PC-9 (cell line): ENCODE results near the gene HDAC7. TPM values are rescaled to one million over a fixed set of nuclear protein-coding genes. Genes with fewer than 3 reads are reported as not detected.

Experiments used
- BruUV-seq: library from RNA; stranded (reverse); fragments of 400-500 nt; replicated peaks from 2 replicates; lab custom pipeline; 2021; lab: Mats Ljungman, UMichigan
- CTCF ChIA-PET: fragments of 300-600 bp; sonication (Branson Sonifier 250); formaldehyde crosslinking; loops from one replicate; lab custom pipeline; 2022; ENCODE audit warnings: antibody characterized with exemption; lab: Charles Lee
- POLR2A ChIA-PET: fragments of 300-600 bp; sonication (Branson Sonifier 250); formaldehyde crosslinking; loops from one replicate; lab custom pipeline; 2022; ENCODE audit warnings: antibody characterized with exemption; ENCODE audit not compliant: unreplicated experiment; lab: Charles Lee
- DNase-seq, 2 experiments: peaks; one replicate each; pipeline versions ENCODE4 v3.0.0 to v3.0.0-alpha.2; 2015 to 2022; ENCODE audit warnings: mixed read lengths in 1 of 2
- H2AFZ ChIP-seq: fragments of 200-600 bp; sonication (generic); 2 replicates; pipeline ENCODE4 v1.8.1; 2017; ENCODE audit warnings: antibody characterized with exemption
- H3F3A ChIP-seq: fragments of 200-600 bp; sonication (generic); 2 replicates; pipeline ENCODE4 v1.8.1; 2017; ENCODE audit warnings: antibody characterized with exemption, mild to moderate bottlenecking, low read depth; ENCODE audit not compliant: insufficient read depth
- H3K27ac ChIP-seq: fragments of 200-600 bp; sonication (generic); 2 replicates; pipeline ENCODE4 v1.6.1; 2016; ENCODE audit warnings: mixed run types
- H3K27me3 ChIP-seq: fragments of 200-600 bp; sonication (generic); 2 replicates; pipeline ENCODE4 v1.6.1; 2016; ENCODE audit warnings: low read depth, mixed run types; ENCODE audit not compliant: insufficient read depth
- H3K36me3 ChIP-seq: fragments of 200-600 bp; sonication (generic); 2 replicates; pipeline ENCODE4 v1.6.1; 2016; ENCODE audit warnings: low read depth, mixed run types
- H3K4me1 ChIP-seq: fragments of 200-600 bp; sonication (generic); replicated peaks from 2 replicates; pipeline ENCODE4 v1.6.1; 2016; ENCODE audit warnings: mixed run types; ENCODE audit not compliant: insufficient read depth
- H3K4me2 ChIP-seq: fragments of 200-600 bp; sonication (generic); 2 replicates; pipeline ENCODE4 v1.6.1; 2017; ENCODE audit warnings: mixed run types
- H3K4me3 ChIP-seq: fragments of 200-600 bp; sonication (generic); 2 replicates; pipeline ENCODE4 v1.6.1; 2016; ENCODE audit warnings: mixed run types
- H3K79me2 ChIP-seq: fragments of 200-600 bp; sonication (generic); 2 replicates; pipeline ENCODE4 v1.6.1; 2017; ENCODE audit warnings: low read depth, mixed run types
- H3K9me2 ChIP-seq: fragments of 200-600 bp; sonication (generic); 2 replicates; pipeline ENCODE4 v1.8.1; 2017; ENCODE audit warnings: mild to moderate bottlenecking; ENCODE audit not compliant: insufficient read depth
- H3K9me3 ChIP-seq: fragments of 200-600 bp; sonication (generic); 2 replicates; pipeline ENCODE4 v1.8.1; 2016; ENCODE audit warnings: low read depth; ENCODE audit not compliant: insufficient read depth
- H4K20me1 ChIP-seq: fragments of 200-600 bp; sonication (generic); 2 replicates; pipeline ENCODE4 v1.8.1; 2017; ENCODE audit not compliant: insufficient read depth
- CTCF ChIP-seq: fragments of 200-600 bp; sonication (generic); conservative IDR thresholded peaks from 2 replicates; pipeline ENCODE4 v1.6.1; 2017; ENCODE audit warnings: mixed run types, antibody characterized with exemption, mild to moderate bottlenecking, moderate library complexity
- EZH2 ChIP-seq: fragments of 200-600 bp; sonication (generic); IDR thresholded peaks from 2 replicates; pipeline ENCODE4 v1.8.0; 2017; ENCODE audit warnings: antibody characterized with exemption, low read depth
- intact Hi-C: fragments of 100-400 bp; cut with micrococcal nuclease; formaldehyde crosslinking; loops from one replicate; pipeline ENCODE4 v1.10.0; 2022; ENCODE audit not compliant: unreplicated experiment
- total RNA-seq: library from RNA; stranded (reverse); gene quantifications from 2 replicates; pipeline ENCODE4 v1.2.3, GENCODE V29; 2021

Gene HDAC7
- total RNA-seq, 1 experiment from 2014 or later: 106 TPM

DNA sequence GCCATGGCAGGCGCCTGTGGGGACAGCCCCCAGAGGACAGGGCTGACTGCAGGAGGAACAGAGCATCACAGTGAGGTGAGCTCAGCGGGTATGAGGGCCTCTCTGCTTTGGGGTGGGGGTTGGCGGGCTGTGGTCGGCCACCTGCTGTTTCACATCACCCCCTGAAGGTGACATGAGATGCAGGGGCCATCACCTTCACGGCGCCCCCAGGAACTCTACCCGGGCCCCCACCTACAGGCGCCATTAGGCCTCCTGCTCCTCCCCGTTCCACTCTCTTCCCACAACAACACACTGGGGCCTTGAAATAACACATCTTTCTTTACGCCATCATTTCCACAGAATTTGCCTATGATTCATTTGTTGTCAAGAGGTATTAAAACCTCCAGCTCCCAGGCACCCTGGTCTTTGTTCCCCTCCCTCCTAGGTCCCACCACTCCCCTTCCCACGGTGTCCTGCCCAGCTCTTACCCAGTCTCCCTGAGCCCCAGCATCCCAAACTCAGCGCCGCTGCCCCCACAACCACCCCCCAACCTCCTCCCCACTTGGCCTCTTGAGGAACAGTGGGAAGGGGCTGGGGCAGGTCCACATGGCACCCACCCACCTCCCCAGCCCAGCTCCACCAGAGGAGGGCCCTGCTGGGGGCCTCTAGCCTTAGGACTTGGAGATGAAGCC is 12.7 kb upstream of the HDAC7 start:
- H4K20me1 ChIP-seq: no peaks in the 10 kb centered on the region
- H3K4me2 ChIP-seq: no peak overlapping the region
- POLR2A ChIA-PET: no interaction called here
- no TSS peak for BruUV-seq
- intact Hi-C loops: no loop called here
- H2AFZ ChIP-seq: no peak overlapping the region
- peaks cover 64% of the 10 kb centered on the region for H3K4me1 ChIP-seq
- no peaks in the 10 kb centered on the region for H3K36me3 ChIP-seq
- H3K27me3 ChIP-seq: no peaks in the 10 kb centered on the region
- DNase-seq: no peak
- H3K4me3 ChIP-seq: no peak overlapping the region
- H3K9me2 ChIP-seq: no peaks in the 10 kb centered on the region
- CTCF ChIA-PET: interaction anchor here (0.5 kb wide), 1 partner anchor 189 kb away, joined by 4 read pairs; no protein-coding TSS in a partner anchor
- H3K79me2 ChIP-seq: no peaks in the 10 kb centered on the region
- no peak overlapping the region for H3K27ac ChIP-seq
- H3F3A ChIP-seq: peaks cover 15% of the 10 kb centered on the region; the same call in 1 of the 2 replicates
- 0 out of 2 replicates have a peak, but pooled peaks cover 4% of the 10 kb centered on the region for H3K9me3 ChIP-seq
- TF ChIP-seq CTCF (no peak), EZH2 (no peak)

DNA sequence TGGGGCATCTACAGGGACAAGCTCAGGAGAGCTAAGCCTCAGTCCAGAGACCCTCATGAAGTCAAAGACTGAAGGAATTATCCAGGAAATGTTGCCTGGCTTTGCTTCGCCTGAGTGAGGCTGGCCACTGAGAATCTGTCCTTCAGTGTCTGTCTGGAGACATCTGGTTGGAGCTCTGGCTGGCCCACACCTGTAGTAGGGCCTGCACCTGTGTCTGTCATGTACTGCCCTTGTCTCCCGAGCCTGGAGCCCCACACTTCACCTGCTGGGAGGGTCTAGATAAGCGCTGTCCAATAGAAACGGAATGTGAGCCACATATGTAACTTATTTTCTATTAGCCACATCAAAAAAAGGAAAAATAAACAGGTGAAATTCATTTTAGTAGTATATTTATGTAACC is 9.9 kb upstream of the HDAC7 start:
- no peaks in the 10 kb centered on the region for H3K79me2 ChIP-seq
- no peaks in the 10 kb centered on the region for H4K20me1 ChIP-seq
- intact Hi-C loops: loop anchor here (10.0 kb wide), 1 partner anchor 555 kb away; no protein-coding TSS in a partner anchor
- H3K4me2 ChIP-seq: peak overlapping the region; percentile 58
- no peak overlapping the region for H2AFZ ChIP-seq
- H3F3A ChIP-seq: peaks cover 30% of the 10 kb centered on the region
- H3K4me3 ChIP-seq: no peak overlapping the region
- H3K27ac ChIP-seq: no peak overlapping the region
- peaks cover 63% of the 10 kb centered on the region for H3K4me1 ChIP-seq
- BruUV-seq: no TSS peak
- no peaks in the 10 kb centered on the region for H3K36me3 ChIP-seq
- CTCF ChIA-PET: interaction anchor here (0.6 to 0.9 kb wide), 2 partner anchors 9 to 40 kb away, joined by 3 read pairs; no protein-coding TSS in a partner anchor
- no peaks in the 10 kb centered on the region for H3K9me2 ChIP-seq
- POLR2A ChIA-PET: interaction anchor here (0.6 kb wide), 1 partner anchor 124 kb away, joined by 3 read pairs; no protein-coding TSS in a partner anchor
- H3K9me3 ChIP-seq: 0 out of 2 replicates have a peak, but pooled peaks cover 4% of the 10 kb centered on the region
- no peak for DNase-seq
- TF ChIP-seq CTCF (no peak), EZH2 (no peak)
- H3K27me3 ChIP-seq: no peaks in the 10 kb centered on the region

- CTCF ChIA-PET: interaction anchor here (0.6 to 1.4 kb wide), 5 partner anchors 8 to 40 kb away, joined by 3 to 8 read pairs (median 3); no protein-coding TSS in a partner anchor
Observed at GRCh38 chr12:47828976-47829482, 9.3 kb upstream of the HDAC7 start.

More at GRCh38 chr12:47828976-47829482, 9.3 kb upstream of the HDAC7 start:
- no peaks in the 10 kb centered on the region for H3K9me2 ChIP-seq
- peaks cover 31% of the 10 kb centered on the region for H3F3A ChIP-seq
- peak overlapping the region; percentile 49; the same call in 1 of the 2 replicates for H2AFZ ChIP-seq
- peak overlapping the region; percentile 12; the same call in 1 of the 2 replicates for H3K4me3 ChIP-seq
- intact Hi-C loops: loop anchor here (10.0 kb wide), 1 partner anchor 554 kb away; no protein-coding TSS in a partner anchor
- POLR2A ChIA-PET: interaction anchor here (0.9 kb wide), 2 partner anchors 16 to 1110 kb away, joined by 6 read pairs; no protein-coding TSS in a partner anchor
- H4K20me1 ChIP-seq: no peaks in the 10 kb centered on the region
- no peak for TF ChIP-seq CTCF
- no peaks in the 10 kb centered on the region for H3K27me3 ChIP-seq
- H3K36me3 ChIP-seq: no peaks in the 10 kb centered on the region
- peaks cover 64% of the 10 kb centered on the region for H3K4me1 ChIP-seq
- no TSS peak for BruUV-seq
- DNase-seq: peak; percentile 62 to 92
- no peak overlapping the region for H3K27ac ChIP-seq
- H3K79me2 ChIP-seq: no peaks in the 10 kb centered on the region
- H3K4me2 ChIP-seq: peak overlapping the region; percentile 58
- H3K9me3 ChIP-seq: 0 out of 2 replicates have a peak, but pooled peaks cover 4% of the 10 kb centered on the region
